ENCODE results near the gene OR8D2. TPM values are rescaled to one million over a fixed set of nuclear protein-coding genes. Genes with fewer than 3 reads are reported as not detected.

Gene OR8D2, protein sequence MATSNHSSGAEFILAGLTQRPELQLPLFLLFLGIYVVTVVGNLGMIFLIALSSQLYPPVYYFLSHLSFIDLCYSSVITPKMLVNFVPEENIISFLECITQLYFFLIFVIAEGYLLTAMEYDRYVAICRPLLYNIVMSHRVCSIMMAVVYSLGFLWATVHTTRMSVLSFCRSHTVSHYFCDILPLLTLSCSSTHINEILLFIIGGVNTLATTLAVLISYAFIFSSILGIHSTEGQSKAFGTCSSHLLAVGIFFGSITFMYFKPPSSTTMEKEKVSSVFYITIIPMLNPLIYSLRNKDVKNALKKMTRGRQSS
- not detected in 2 replicates for total RNA-seq

DNA sequence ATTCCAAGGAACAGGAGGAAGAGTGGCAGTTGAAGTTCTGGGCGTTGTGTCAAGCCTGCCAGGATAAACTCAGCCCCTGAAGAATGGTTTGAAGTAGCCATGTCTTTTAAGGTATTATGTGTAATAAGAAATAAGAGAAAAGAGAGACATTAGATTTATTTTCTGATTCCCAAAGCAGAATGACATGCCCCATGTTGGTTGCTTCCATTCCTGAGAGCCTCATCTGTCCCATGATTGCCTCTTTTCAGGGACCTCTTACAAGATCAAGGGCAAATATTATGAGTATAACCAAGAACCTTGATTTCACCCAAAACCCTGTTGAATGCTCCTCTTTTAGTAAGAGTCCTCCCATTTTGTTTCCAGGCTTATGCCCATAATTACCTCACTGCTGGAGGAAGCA lies at the start of gene OR8D2:
Gene OR8D2 (minus strand): TSS at position 101 of the 400 bp plus-strand sequence. CDS start 0 bp downstream, at position 101.
- intact Hi-C loops (cut with micrococcal nuclease): no loop called here

DNA sequence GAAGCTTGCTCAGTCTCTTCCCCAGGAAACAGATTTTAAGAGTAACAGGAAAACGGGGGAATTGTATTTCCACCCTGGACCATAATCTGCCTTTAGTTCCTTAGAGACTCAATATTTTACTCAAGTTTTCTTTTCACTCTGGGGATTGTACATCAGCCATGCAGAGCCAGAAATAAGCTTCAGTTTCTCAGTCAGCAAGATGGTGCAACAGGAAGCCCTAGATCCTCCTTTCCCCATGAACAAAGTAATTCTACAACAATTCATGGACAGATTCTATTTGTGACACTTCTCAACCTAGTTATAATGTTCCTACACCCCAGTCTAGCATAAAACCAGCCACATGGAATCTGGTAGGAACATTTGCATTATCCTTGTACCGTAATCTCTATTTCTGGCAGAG lies 39.6 kb upstream of the OR8D2 start:
- intact Hi-C loops (cut with micrococcal nuclease): no loop called here

DNA sequence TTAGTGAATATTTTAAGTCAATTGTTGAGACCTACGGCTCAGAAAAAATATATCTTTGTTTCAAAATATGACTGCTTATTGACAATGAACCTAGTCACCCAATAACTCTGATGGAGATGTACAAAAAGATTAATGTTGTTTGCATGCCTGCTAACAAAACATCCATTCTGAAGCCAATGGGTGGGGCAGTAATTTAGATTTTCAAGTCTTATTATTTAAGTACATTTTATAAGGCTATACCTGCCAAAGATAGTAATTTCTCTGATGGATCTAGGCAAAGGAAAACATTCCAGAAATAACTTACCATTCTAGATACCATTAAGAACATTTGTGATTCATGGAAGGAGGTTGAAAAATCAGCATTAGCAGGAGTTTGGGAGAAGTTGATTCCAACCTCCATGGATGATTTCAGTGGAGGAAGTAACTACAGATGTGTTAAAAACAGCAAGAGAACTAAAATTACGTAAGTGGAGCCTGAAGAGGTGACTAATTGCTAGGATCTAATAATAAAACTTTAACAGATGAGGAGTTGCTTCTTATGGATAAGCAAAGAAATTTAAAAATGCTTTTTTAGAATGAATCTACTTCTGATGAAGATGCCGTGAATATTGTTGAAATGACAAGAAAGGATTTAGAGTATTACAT lies 26.4 kb upstream of the OR8D2 start:
- intact Hi-C loops (cut with micrococcal nuclease): no loop called here

DNA sequence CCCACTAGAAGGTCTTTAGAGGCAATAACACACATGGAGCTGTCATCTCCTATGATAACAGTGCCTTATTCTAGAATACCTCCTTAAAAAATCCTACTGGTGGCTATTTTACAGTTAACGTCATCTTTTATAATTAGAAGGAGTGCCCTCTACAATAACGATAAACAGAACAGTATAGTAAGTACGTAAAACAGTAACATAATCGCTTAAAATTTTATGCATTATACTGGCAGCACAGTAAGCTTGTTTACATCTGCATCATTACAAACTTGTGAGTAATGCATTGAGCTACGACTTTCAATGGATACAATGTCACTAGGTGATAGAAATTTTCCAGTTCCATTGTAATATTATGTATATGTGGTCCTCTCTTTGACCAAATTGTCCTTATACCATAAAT lies 24.3 kb upstream of the OR8D2 start:
- intact Hi-C loops (cut with micrococcal nuclease): no loop called here

DNA sequence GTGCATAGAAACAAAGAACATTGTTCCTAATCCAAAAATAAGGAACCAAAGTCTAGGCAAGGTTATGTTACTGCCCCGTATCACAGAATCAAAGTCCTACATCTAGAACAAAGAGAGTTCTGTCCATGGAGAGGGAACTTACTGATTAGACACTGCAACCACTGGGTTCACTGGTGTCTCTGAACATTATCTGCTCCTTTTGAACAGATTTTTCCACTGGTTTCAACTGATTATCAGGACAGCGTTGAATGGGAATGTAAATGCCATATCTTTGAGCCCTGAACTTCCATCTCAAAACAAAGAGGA lies 20.1 kb upstream of the OR8D2 start:
- intact Hi-C loops (cut with micrococcal nuclease): no loop called here

DNA sequence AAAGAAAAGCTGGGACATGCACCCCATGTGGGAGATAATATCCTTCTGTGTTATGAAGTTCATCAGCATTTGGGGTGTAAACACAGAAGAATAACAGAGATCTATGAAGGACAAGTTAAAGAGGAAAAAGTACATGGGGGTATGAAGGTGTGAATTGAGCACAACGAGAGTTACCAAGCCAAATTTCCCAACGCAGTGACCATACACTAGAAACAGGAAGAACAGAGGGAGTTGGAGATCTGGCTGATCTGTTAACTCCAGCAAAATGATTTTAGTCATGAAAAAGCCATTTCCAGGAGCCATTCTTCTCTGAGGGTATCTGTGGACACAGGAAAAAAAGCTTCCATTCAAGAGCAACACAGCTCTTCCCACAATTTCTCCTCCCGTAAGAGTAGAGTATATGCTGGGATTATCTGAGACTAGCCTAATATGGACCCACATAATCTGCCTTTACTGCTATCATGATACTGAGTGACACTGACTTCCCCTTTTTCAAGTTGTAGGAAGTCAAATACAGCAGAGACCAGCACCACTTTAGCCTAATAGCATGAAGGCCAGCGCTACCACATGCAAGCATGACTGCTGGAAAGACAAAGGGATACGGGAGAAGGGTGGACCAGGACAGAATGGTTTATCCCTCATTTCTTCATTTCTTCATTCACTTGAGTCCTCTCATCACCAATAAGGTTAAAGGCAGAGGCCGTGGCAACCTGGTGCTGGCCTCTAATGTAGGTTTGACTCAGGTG lies 19.6 kb upstream of the OR8D2 start:
- intact Hi-C loops (cut with micrococcal nuclease): no loop called here

DNA sequence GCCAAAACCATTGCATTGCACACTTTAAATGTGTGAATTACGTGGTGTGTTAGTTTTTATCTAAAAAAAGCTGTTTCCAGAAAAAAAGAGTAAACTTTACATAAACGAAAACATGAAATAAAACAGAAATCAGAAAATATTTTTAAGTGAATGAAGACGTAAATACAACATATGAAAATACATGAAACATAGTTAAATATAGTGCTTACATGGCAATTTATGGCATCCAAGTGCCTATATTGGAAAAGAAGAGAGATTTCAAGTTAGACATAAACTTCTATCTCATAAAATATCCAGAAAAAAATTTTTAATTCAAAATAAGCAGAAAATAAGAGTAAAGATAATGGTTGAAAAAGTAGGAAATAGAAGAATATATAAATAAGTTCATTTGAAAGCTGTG lies 11.9 kb upstream of the OR8D2 start:
- intact Hi-C loops (cut with micrococcal nuclease): no loop called here

DNA sequence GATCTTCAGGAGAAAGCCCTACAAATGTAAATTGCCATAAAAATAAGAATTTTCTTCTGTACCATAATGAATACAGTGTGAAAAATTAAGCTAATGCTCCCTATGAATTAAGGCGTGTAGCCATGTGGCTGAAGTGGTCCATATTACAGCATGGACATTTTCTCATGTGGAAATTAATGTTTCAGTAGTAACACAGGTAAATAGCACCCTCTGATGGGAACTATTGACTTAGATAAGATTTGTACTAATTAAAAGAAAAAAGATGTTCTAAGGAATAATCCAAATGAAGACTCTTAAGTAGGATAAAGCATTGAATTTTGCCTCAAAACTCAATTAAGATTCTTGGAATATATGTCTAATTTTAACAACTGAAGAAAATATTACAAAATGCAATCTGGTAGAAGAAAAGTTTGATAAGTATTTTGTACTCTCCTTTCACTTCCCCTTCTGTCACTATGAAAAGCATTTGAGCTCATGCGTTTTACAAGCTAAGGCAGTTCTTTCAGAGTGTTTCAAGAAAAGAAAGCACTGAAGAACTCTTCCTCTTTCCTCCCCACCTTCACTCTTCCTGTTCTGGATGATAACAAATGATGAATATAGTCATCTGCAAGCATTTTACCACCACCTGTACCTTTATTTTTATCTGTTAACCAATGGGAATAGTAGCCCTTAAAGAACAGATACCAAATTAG lies 9.9 kb upstream of the OR8D2 start:
- intact Hi-C loops (cut with micrococcal nuclease): no loop called here

DNA sequence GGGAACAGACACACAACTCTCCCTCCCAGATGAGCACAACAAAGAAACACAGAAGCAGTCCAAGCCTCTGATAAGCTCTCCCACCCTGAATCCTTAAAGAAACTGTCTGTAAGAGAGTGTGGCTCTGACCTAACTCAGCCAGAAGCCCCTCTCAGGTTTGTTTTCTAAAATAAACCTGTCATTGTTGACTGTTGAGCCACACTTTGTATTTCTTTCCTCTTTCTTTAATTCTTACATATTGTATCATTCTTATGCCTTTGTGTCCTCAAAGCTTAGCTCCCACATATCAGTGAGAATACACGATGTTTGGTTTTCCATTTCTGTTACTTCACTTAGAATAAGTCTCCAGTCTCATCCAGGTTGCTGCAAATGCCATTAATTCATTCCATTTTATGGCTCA lies 7.8 kb upstream of the OR8D2 start:
- intact Hi-C loops (cut with micrococcal nuclease): no loop called here

DNA sequence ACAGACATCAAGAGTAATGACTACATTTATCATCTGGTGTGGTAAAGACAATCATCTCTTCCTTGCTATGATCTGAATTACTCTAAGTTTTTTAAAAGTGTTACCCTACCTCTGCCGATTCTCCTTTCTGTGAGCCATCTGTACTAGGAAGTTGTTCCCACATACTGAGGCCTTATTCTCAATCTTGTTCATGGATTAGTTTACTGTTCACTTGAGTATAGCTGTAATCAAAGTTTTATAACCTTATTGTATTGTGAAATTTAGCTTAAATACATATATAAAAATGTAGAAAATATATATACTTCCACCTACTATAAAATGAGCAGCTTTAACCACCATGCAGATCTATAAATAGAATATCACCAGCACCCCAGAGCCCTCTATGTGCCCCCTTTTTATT lies 2.4 kb upstream of the OR8D2 start:
- intact Hi-C loops (cut with micrococcal nuclease): no loop called here

DNA sequence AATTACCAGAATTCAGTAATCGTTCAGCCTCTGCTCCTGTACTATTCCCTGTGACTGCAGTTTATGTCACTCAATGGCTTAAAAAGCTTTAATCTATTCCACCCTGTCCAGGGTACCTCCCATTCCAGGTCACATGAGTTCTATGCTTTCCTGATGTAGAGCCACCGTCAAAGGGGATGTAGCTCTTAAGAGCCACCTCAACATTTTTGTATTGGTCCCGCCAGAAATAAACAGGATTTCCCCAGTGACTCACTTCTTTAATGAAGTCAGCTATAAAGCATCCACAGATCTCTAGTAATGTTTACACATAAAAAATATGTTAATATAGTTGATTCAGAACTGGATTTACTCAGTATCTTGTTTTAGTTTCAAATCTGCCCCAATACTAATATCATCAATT lies 4.9 kb downstream of the OR8D2 start:
- intact Hi-C loops (cut with micrococcal nuclease): no loop called here

DNA sequence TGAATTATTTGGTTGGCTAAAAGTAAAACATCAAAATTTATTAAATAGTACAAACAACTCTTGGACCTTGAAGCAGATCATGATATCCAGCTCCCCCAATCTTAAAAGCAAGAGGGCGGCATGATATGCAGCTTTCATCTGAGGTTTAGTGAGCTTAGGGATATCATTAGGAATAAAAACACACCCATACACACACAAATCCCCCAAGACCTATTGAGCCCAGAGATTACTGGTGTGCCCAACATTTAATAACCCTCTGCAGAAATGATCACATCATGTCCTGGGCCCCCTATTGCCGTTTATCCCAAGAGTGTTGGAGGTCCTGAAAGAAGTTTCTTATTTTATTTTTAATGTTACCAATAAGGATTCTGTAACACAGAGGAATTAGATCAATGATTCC lies 6.1 kb downstream of the OR8D2 start, which contains the start of gene OR8D1:
Gene OR8D1 (minus strand): TSS at position 101 of the 400 bp plus-strand sequence. CDS start 3,183 bp downstream, outside the sequence.
- intact Hi-C loops (cut with micrococcal nuclease): no loop called here

DNA sequence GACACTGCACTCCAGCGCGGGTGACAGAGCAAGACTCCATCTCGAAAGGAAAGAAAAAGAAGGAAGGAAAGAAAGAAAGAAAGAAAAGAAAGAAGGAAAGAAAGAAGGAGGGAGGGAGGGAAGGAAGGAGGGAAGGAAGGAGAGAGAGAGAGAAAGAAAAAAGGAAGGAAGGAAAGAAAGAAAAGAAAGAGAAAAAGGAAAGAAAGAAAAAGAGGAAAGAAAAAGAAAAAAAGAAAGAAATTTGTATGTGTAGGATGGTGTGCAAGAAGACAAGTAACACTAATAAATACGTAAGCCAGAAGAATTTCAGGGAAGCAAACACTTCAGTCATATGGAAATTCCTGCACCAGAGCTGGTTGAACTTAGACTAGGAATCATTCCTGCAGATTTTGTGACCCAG lies 6.9 kb downstream of the OR8D2 start:
- intact Hi-C loops (cut with micrococcal nuclease): no loop called here

DNA sequence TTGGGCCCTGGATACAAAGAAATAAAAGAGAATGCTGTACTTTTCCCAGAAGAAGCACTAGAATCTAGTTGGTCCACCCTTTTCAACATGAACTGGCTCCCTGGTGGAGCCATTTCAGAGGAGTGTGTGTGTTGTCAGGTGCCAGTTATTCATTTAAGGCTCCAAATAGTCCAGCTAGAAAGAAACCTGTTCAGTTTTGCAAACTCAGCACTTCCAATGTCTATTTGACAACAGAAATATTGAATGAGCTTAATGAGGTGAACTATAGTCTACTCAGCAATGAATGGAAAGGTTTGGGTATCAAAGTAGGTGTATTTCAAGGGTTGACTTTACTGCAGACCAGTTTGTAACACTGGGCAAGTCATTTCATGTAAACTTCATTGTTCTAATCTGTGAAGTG lies 8.3 kb downstream of the OR8D2 start:
- intact Hi-C loops (cut with micrococcal nuclease): no loop called here

DNA sequence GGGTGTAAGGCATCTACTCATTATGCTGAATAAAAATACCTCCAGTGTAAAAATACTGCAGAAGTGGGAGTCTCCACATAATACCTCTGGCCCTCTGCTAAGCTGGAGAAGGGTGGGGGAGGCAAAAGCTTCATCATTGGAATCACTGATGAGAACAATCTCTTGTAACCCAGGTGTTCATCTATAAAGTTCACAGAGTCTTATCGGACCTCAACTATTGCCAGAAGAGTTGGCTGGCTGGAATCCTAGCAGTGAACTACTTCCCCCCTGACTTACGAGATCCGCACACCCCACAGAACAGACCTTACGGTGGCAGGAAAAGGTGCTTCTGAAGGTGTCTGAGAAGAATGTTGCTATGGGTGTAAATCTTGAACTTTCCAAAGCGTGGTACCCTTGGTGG lies 8.7 kb downstream of the OR8D2 start:
- intact Hi-C loops (cut with micrococcal nuclease): no loop called here

DNA sequence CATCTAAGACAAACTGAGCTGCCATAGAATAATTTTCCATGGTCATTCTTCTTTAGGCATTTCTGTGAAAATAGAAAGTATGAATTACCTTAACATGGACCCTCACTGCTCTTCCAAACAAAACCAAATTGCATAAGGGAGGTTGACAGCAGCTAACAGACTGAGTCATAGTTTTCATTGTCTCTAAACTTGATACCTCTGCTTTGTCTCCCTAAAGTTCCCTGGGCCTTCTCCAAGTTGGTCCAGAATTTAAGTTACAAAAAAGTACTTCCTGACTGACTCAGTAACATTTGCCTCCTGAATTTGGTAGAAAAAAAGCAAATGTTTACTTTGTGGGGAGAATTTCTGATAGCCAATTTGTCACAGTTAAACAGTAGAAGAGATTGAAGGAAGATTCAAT lies 9.3 kb downstream of the OR8D2 start:
- intact Hi-C loops (cut with micrococcal nuclease): no loop called here

DNA sequence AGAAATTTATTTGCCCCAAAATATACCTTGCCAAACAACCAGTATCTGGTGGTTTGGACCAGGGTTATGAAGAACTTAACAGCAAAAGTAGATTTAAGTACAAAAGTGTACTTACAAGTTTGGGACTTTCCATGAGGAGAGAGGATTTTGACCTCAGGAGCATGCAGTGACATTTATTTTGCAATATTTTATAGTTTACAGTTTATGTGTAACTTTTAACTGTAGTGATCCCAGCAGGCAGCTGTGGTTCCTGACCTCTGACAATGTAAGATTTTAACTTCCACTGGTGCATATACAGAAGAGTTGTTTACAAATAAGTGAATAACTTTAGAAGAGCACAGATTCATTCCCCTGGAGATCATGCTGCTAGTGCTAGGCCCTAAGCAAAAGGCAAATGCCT lies 12.9 kb downstream of the OR8D2 start:
- intact Hi-C loops (cut with micrococcal nuclease): no loop called here

DNA sequence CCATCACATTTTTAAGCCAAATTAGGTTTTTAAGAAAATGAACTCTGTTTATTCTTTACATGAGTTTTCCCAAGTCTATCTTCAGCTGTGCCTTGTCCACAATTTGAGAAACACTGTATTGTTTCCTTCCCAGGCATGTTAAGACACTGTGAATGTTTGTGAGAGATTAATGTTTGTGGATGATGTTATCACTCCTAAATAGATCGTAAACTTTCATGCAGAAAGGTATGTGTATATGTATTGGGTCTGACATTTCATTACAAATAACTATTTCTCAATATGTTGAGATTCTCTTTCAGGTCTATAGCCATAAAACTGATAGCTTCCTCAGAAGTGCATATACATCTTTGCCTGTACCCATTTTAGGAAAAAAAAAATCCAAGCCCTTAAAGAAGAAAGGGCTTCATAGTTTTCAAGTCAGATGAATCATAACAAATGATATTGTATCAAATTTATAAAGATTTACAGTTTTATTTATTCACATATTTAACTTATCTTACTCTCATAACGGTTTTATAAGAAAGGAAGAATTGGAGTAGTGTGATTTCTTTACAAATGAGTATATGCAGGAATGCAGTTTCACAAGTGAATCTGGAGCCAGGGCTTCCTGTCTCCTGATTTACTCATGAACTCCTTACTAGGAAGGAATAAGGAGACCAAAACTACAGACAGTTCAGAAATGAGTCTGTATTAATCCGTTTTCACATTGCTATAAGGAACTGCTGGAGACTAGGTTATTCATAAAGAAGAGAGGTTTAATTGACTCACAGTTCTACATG lies 17.5 kb downstream of the OR8D2 start:
- intact Hi-C loops (cut with micrococcal nuclease): no loop called here

DNA sequence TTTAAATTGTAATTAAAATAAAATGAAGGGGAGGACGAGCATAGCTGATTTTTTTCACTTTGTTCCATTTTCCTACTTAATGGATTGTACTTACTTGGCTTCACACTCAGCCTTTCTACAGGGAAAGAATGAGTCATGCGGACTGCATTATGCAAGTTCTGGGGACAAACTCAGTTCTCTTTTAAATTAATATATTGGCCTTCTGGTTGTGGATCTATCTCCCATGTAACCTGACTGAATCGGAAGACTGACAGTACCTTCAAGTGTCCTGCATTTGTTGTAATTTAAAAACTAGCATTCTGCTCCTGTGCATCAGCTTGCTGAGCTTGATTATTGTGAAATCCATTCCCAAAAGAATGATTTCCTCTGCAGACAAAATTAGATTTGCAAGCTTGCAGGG lies 18.4 kb downstream of the OR8D2 start:
- intact Hi-C loops (cut with micrococcal nuclease): no loop called here

DNA sequence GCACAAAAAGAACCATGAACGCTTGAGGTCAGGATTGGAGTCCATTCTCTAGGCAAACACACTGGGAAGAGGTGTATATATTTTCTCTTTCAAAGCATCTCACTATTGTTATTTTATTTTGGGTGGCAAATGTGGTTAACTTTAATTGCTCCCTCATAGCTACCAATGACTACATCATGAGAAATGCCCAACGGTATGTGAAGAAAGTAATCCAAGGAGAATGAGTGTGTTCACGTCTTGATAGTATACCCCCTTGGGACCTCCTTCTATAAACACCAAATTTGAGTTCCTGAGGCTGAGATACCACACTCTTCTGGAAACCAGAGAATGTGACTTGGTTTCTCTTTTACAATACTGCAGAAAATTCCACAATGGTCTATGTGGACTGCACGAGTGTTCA lies 22.1 kb downstream of the OR8D2 start:
- intact Hi-C loops (cut with micrococcal nuclease): no loop called here

DNA sequence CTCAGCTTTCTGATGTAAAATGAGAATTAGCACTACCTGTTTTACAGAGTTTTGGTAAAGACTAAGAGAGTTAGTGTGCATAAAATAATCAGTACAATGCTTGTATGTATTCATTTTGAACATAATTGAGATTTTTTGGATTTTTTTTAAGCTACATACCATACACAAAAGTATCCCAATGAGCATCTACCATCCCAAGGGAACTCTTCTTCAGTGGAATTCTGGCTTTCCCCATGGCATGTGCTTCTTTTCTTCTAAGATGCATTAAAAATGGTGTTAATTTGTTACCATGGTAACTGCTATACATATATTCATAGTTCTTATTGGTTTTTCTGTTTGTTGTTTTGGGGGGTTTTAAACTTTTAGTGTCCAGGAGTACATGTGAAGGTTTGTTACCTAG lies 24.0 kb downstream of the OR8D2 start:
- intact Hi-C loops (cut with micrococcal nuclease): no loop called here
